Panc1 (cell line): ENCODE results near the gene GUCY1B1. TPM values are rescaled to one million over a fixed set of nuclear protein-coding genes. Genes with fewer than 3 reads are reported as not detected.

Source experiments
- ATAC-seq: fragments of 200-7000 bp; cut with Tn5 transposase; 2 replicates; pipeline ENCODE4 v1.9.1; 2020; ENCODE audit warnings: mild to moderate bottlenecking, moderate library complexity
- BruUV-seq: library from RNA; stranded (reverse); fragments of 400-500 nt; replicated peaks from 2 replicates; lab custom pipeline; 2021; lab: Mats Ljungman, UMichigan
- CTCF ChIA-PET: fragments of 300-600 bp; sonication (Branson Sonifier 250); formaldehyde crosslinking; loops from one replicate; lab custom pipeline; 2022; ENCODE audit warnings: antibody characterized with exemption; lab: Charles Lee
- POLR2A ChIA-PET: fragments of 300-600 bp; sonication (Branson Sonifier 250); formaldehyde crosslinking; loops from one replicate; lab custom pipeline; 2022; ENCODE audit warnings: antibody characterized with exemption; lab: Charles Lee
- DNase-seq: peaks from one replicate; pipeline ENCODE4 v3.0.0-alpha.2; 2010; ENCODE audit warnings: low read depth, low spot score
- H3K27ac ChIP-seq: 2 replicates; pipeline ENCODE4 v1.5.1; 2011; ENCODE audit warnings: mild to moderate bottlenecking, low read length, inconsistent platforms
- H3K27me3 ChIP-seq: fragments of 200-500 bp; sonication (Bioruptor generic); 2 replicates; pipeline ENCODE4 v1.6.0; 2014; ENCODE audit warnings: low read length, inconsistent platforms; ENCODE audit not compliant: control insufficient read depth, insufficient read depth
- H3K36me3 ChIP-seq: fragments of 200-500 bp; sonication (Bioruptor generic); 2 replicates; pipeline ENCODE4 v1.5.1; 2014; ENCODE audit warnings: inconsistent platforms, mild to moderate bottlenecking, low read length, moderate library complexity; ENCODE audit not compliant: control insufficient read depth, insufficient read depth
- H3K4me1 ChIP-seq: 2 replicates; pipeline ENCODE4 v1.5.1; 2011; ENCODE audit warnings: inconsistent platforms, mild to moderate bottlenecking, low read length, moderate library complexity; ENCODE audit not compliant: control insufficient read depth, insufficient read depth
- H3K4me3 ChIP-seq, 2 experiments: 2 replicates each; pipeline ENCODE4 v1.5.1; 2011 to 2012; ENCODE audit warnings: low read depth in 2 of 2, low read length in 2 of 2, mild to moderate bottlenecking in 2 of 2, inconsistent platforms in 1 of 2, moderate library complexity in 1 of 2
- H3K9me3 ChIP-seq: fragments of 200-500 bp; sonication (Bioruptor generic); 2 replicates; pipeline ENCODE4 v1.5.1; 2014; ENCODE audit warnings: low read depth, mild to moderate bottlenecking, inconsistent platforms, low read length, moderate library complexity; ENCODE audit not compliant: control insufficient read depth, insufficient read depth
- CTCF ChIP-seq: fragments of 450-650 bp; IDR thresholded peaks from 2 replicates; pipeline ENCODE4 v1.5.1; 2017; ENCODE audit warnings: mild to moderate bottlenecking
- POLR2AphosphoS5 ChIP-seq: IDR thresholded peaks from 2 replicates; pipeline ENCODE4 v1.6.1; 2012; ENCODE audit warnings: mild to moderate bottlenecking, low read depth, low read length, moderate library complexity
- REST ChIP-seq, 2 experiments: IDR thresholded peaks; 2 replicates each; pipeline ENCODE4 v1.6.1; 2011 to 2012; ENCODE audit warnings: low read depth in 2 of 2, control low read depth in 1 of 2, low read length in 1 of 2, mild to moderate bottlenecking in 1 of 2, moderate library complexity in 1 of 2; ENCODE audit not compliant: insufficient read depth in 1 of 2
- SIN3A ChIP-seq: IDR thresholded peaks from 2 replicates; pipeline ENCODE4 v1.6.1; 2012; ENCODE audit warnings: low read depth, mild to moderate bottlenecking, low read length, moderate library complexity, borderline replicate concordance; ENCODE audit not compliant: insufficient read depth
- TCF7L2 ChIP-seq: IDR thresholded peaks from 2 replicates; pipeline ENCODE4 v1.6.1; 2011; ENCODE audit warnings: mild to moderate bottlenecking, low read depth, low read length, inconsistent platforms
- in situ Hi-C: cut with HindIII; loops from 2 replicates; pipeline ENCODE4 v1.10.0; 2016; ENCODE audit warnings: low sequenced_read_pairs, low pct_unique_long_range_greater_than_20kb
- intact Hi-C: fragments of 100-400 bp; cut with micrococcal nuclease; formaldehyde crosslinking; loops from one replicate; pipeline ENCODE4 v1.10.0; 2022; ENCODE audit not compliant: unreplicated experiment
- total RNA-seq: library from RNA; stranded (reverse); gene quantifications from one replicate; pipeline ENCODE4 v1.2.1, GENCODE V29; 2021; ENCODE audit not compliant: unreplicated experiment

The GUCY1B1 gene
- total RNA-seq, 1 experiment from 2014 or later, result 0.36 TPM

GRCh38 chr4:155854582-155855226 lies 95.9 kb downstream of the GUCY1B1 start:
- ATAC-seq (peak; percentile 70; the same call in 1 of the 2 replicates), DNase-seq (no peak)
- BruUV-seq, result no TSS peak
- POLR2A ChIA-PET, result no interaction called here
- Histone ChIP-seq H3K4me3 (peak overlapping the region in 1 of 2 experiments; percentile 14; a peak in 1 of 4 replicates), H3K4me1 (no peaks in the 10 kb centered on the region), H3K27ac (no peak overlapping the region), H3K27me3 (no peaks in the 10 kb centered on the region), H3K9me3 (no peaks in the 10 kb centered on the region), H3K36me3 (no peaks in the 10 kb centered on the region)
- TF ChIP-seq POLR2AphosphoS5, result no peak
- TF ChIP-seq SIN3A, result no peak
- TF ChIP-seq TCF7L2, result no peak
- no peak for TF ChIP-seq REST (IDR thresholded peaks at IDR 0.05; ENCODE audit: insufficient read depth in 1 of 2, low read depth in 2 of 2, low read length in 1 of 2)
- TF ChIP-seq CTCF, result no peak
- in situ Hi-C loops (no loop called here), intact Hi-C loops (no loop called here)
- CTCF ChIA-PET, result no interaction called here

GRCh38 chr4:155855897-155856296 lies 97.1 kb downstream of the GUCY1B1 start:
- ChIA-PET CTCF (no interaction called here), POLR2A (no interaction called here)
- Histone ChIP-seq H3K4me3 (no peak overlapping the region), H3K36me3 (no peaks in the 10 kb centered on the region), H3K9me3 (no peaks in the 10 kb centered on the region), H3K27ac (no peak overlapping the region), H3K27me3 (no peaks in the 10 kb centered on the region), H3K4me1 (no peaks in the 10 kb centered on the region)
- TF ChIP-seq SIN3A (no peak), REST (IDR thresholded peaks at IDR 0.05; ENCODE audit: insufficient read depth in 1 of 2, low read depth in 2 of 2, low read length in 1 of 2) (no peak), POLR2AphosphoS5 (no peak), CTCF (no peak), TCF7L2 (no peak)
- DNase-seq (no peak), ATAC-seq (no peak)
- no TSS peak for BruUV-seq
- intact Hi-C loops, result no loop called here
- in situ Hi-C loops, result no loop called here
